ENCODE measurements around the gene SNCAIP. TPM values are rescaled to one million over a fixed set of nuclear protein-coding genes. Genes with fewer than 3 reads are reported as not detected.

Gene SNCAIP
- total RNA-seq, 1 experiment from 2014 or later, result 3.0 TPM

GRCh38 chr5:122390154-122390553 lies 78.1 kb downstream of the SNCAIP start:
- peaks cover 20 to 21% of the 10 kb centered on the region in 2 experiments for H3K4me1 Mint-ChIP-seq
- no peak for DNase-seq
- H3K56ac ChIP-seq (ENCODE audit: insufficient read length, low read depth, low read length), result no peak overlapping the region
- H3T11ph ChIP-seq (ENCODE audit: low read length), result no peak overlapping the region
- H3K14ac ChIP-seq (ENCODE audit: insufficient read depth, low read length), result no peak overlapping the region
- H4K5ac ChIP-seq (ENCODE audit: insufficient read length, low read depth, low read length), result no peak overlapping the region
- no peak overlapping the region; a peak in 1 of 7 replicates for H3K27ac Mint-ChIP-seq
- H2AK5ac ChIP-seq (ENCODE audit: insufficient read length, low read length), result no peak overlapping the region
- H3K23ac ChIP-seq (ENCODE audit: insufficient read length, low read depth, low read length), result no peak overlapping the region
- no peaks in the 10 kb centered on the region for H3K9me3 Mint-ChIP-seq
- no peak overlapping the region for H4K91ac ChIP-seq (ENCODE audit: insufficient read length, low read depth, low read length)
- H3K9ac ChIP-seq (ENCODE audit: extremely low read depth, insufficient read length, low read length), result no peak overlapping the region
- no peak overlapping the region for H2BK120ac ChIP-seq (ENCODE audit: low read depth, low read length, poor library complexity, severe bottlenecking)
- TF ChIP-seq CTCF (conservative IDR thresholded peaks at IDR 0.05), result no peak
- no peak overlapping the region for H3K27ac ChIP-seq (ENCODE audit: insufficient read length, low read depth, low read length)
- H2BK12ac ChIP-seq (ENCODE audit: insufficient read length, low read depth, low read length), result no peak overlapping the region
- H3K18ac ChIP-seq (ENCODE audit: insufficient read length, low read depth, low read length), result no peak overlapping the region
- H4K8ac ChIP-seq (replicated peaks; ENCODE audit: insufficient read length, low read depth, low read length), result no peak overlapping the region
- H3K27me3 Mint-ChIP-seq (ENCODE audit: low read depth), result no peaks in the 10 kb centered on the region
- no peaks in the 10 kb centered on the region for H4K20me1 ChIP-seq (ENCODE audit: control insufficient read depth, insufficient read depth, insufficient read length)
- peaks cover 5% of the 10 kb centered on the region; the same call in 1 of the 2 replicates for H3K4me1 ChIP-seq (ENCODE audit: insufficient read depth, low read length)
- H2BK5ac ChIP-seq (ENCODE audit: insufficient read length, low read length), result no peak overlapping the region
- no peak overlapping the region for H3K4ac ChIP-seq (ENCODE audit: low read depth, low read length)
- no CpG with 5 or more reads among the region's 7 CpGs for WGBS (ENCODE audit: extremely low coverage, insufficient read length, low lambda C conversion rate)
- no peak overlapping the region for H2BK15ac ChIP-seq (ENCODE audit: low read depth, low read length)
- H3K79me1 ChIP-seq (ENCODE audit: insufficient read depth, low read depth, low read length, poor library complexity, severe bottlenecking), result no peaks in the 10 kb centered on the region
- no peak overlapping the region for H2BK20ac ChIP-seq (ENCODE audit: low read depth, low read length, poor library complexity, severe bottlenecking)
- H3K23me2 ChIP-seq (ENCODE audit: insufficient read length, low read depth, low read length, poor library complexity, severe bottlenecking), result no peaks in the 10 kb centered on the region
- H3K27me3 ChIP-seq (ENCODE audit: insufficient read depth, low read length), result no peaks in the 10 kb centered on the region
- H3K4me3 Mint-ChIP-seq, result no peak overlapping the region
- no peaks in the 10 kb centered on the region for H3K36me3 Mint-ChIP-seq (ENCODE audit: insufficient read depth in 1 of 3, low read depth in 3 of 3)
- H2AFZ ChIP-seq (ENCODE audit: low read length), result no peak overlapping the region
- no peak overlapping the region for H3K4me2 ChIP-seq (ENCODE audit: insufficient read depth, insufficient read length, low read length)
- no peaks in the 10 kb centered on the region for H3K79me2 ChIP-seq (ENCODE audit: insufficient read depth, low read length)
- H3K9me3 ChIP-seq (ENCODE audit: control insufficient read depth, low read depth, low read length), result no peaks in the 10 kb centered on the region
